Mammary epithelial cell (primary cell): ENCODE results near the gene FCN1.

Experiments used
- EZH2 ChIP-seq: IDR thresholded peaks from 2 replicates; pipeline ENCODE4 v1.6.1; 2012; ENCODE audit warnings: low read length, inconsistent platforms, borderline replicate concordance
- TF ChIP-seq, protein P1 (sequence below), 2 donors: IDR thresholded peaks in 1 of 2; conservative IDR thresholded peaks in 1 of 2; 2 replicates each; pipeline ENCODE4 v1.5.1; 2011 to 2012; ENCODE audit warnings: inconsistent platforms in 2 of 2, low read length in 2 of 2, mild to moderate bottlenecking in 2 of 2, control low read depth in 1 of 2, low read depth in 1 of 2; ENCODE audit not compliant: insufficient read depth in 1 of 2; ENCODE audit errors: extremely low read depth in 1 of 2

DNA sequence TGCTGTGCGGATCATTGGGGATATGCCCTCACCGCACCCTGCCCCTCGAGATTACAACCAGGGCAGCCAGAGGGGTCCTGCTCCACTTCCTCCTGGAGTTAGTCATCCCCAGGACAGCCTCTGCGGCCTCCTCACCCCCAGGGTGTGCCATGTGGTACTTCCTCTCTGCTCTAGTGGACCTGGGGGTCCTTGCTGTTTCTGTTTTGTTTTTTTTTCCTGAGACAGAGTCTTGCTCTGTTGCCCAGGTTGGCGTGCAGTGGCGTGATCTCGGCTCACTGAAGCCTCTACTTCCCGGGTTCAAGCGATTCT lies 5.2 kb upstream of the FCN1 start:
- TF ChIP-seq, protein P1, sequence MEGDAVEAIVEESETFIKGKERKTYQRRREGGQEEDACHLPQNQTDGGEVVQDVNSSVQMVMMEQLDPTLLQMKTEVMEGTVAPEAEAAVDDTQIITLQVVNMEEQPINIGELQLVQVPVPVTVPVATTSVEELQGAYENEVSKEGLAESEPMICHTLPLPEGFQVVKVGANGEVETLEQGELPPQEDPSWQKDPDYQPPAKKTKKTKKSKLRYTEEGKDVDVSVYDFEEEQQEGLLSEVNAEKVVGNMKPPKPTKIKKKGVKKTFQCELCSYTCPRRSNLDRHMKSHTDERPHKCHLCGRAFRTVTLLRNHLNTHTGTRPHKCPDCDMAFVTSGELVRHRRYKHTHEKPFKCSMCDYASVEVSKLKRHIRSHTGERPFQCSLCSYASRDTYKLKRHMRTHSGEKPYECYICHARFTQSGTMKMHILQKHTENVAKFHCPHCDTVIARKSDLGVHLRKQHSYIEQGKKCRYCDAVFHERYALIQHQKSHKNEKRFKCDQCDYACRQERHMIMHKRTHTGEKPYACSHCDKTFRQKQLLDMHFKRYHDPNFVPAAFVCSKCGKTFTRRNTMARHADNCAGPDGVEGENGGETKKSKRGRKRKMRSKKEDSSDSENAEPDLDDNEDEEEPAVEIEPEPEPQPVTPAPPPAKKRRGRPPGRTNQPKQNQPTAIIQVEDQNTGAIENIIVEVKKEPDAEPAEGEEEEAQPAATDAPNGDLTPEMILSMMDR (conservative IDR thresholded peaks at IDR 0.05 in 1 of 2, IDR thresholded peaks at IDR 0.05 in 1 of 2; ENCODE audit: extremely low read depth in 1 of 2, insufficient read depth in 1 of 2, low read depth in 1 of 2, low read length in 2 of 2): no peak
- no peak for TF ChIP-seq EZH2
